HCT116 (cell line): ENCODE measurements around the gene TANC1. TPM values are rescaled to one million over a fixed set of nuclear protein-coding genes. Genes with fewer than 3 reads are reported as not detected.

Experiments
- ATAC-seq: fragments of 200-7000 bp; cut with Tn5 transposase; 2 replicates; pipeline ENCODE4 v1.9.1; 2020; ENCODE audit warnings: mild to moderate bottlenecking, moderate library complexity
- BruUV-seq: library from RNA; stranded (reverse); fragments of 400-500 nt; replicated peaks from 2 replicates; lab custom pipeline; 2021; lab: Mats Ljungman, UMichigan
- CTCF ChIA-PET: fragments of 300-600 bp; sonication (Branson Sonifier 250); formaldehyde crosslinking; loops from one replicate; lab custom pipeline; 2021; ENCODE audit warnings: antibody characterized with exemption; lab: Charles Lee
- POLR2A ChIA-PET: fragments of 300-600, 350-600 bp; sonication (Branson Sonifier 250); formaldehyde crosslinking; loops from one replicate; lab custom pipeline; 2021; ENCODE audit warnings: antibody characterized with exemption; lab: Charles Lee
- RAD21 ChIA-PET, 2 experiments: fragments of 300-600 bp; sonication (Branson Sonifier 250); formaldehyde crosslinking; loops; one replicate each; lab custom pipeline; 2023; ENCODE audit warnings: low total read pairs in 2 of 2; ENCODE audit not compliant: uncharacterized antibody in 2 of 2, unreplicated experiment in 2 of 2, low non-redundant PET in 1 of 2; lab: Charles Lee
- DNase-seq: peaks from one replicate; pipeline ENCODE4 v3.0.0-alpha.2; 2010; ENCODE audit warnings: low read depth, low spot score
- H2AFZ ChIP-seq: fragments of 200-600 bp; shearing (Covaris generic), sonication (generic); 2 replicates; pipeline ENCODE4 v1.6.1; 2017; ENCODE audit warnings: low read depth, mixed run types, mixed read lengths, antibody characterized with exemption, low read length; ENCODE audit not compliant: poor library complexity, severe bottlenecking
- H3K27ac ChIP-seq: 2 replicates; pipeline ENCODE4 v1.5.1; 2012; ENCODE audit warnings: low read depth, low read length
- H3K27me3 ChIP-seq: fragments of 200-600 bp; sonication (generic); 2 replicates; pipeline ENCODE4 v1.6.1; 2016; ENCODE audit warnings: mixed run types, low read length, mixed read lengths; ENCODE audit not compliant: insufficient read depth
- H3K36me3 ChIP-seq, 2 experiments: fragments of 200-500 bp in 1 of 2; fragments of 200-600 bp in 1 of 2; sonication (Bioruptor generic) in 1 of 2; sonication (generic) in 1 of 2; 2 replicates each; pipeline versions ENCODE4 v1.5.1 to v1.6.1; 2014 to 2016; ENCODE audit warnings: low read length in 2 of 2, inconsistent platforms in 1 of 2, mixed read lengths in 1 of 2, mixed run types in 1 of 2; ENCODE audit not compliant: insufficient read depth in 2 of 2, control insufficient read depth in 1 of 2
- H3K4me1 ChIP-seq, 2 experiments: fragments of 200-600 bp in 1 of 2; sonication (generic) in 1 of 2; 2 replicates each; pipeline versions ENCODE4 v1.5.1 to v1.6.1; 2012 to 2017; ENCODE audit warnings: low read length in 2 of 2, inconsistent platforms in 1 of 2, mild to moderate bottlenecking in 1 of 2, mixed read lengths in 1 of 2, mixed run types in 1 of 2, moderate library complexity in 1 of 2; ENCODE audit not compliant: insufficient read depth in 2 of 2, control insufficient read depth in 1 of 2
- H3K4me2 ChIP-seq: fragments of 200-600 bp; sonication (generic); 2 replicates; pipeline ENCODE4 v1.6.1; 2017; ENCODE audit warnings: mixed run types, low read length, mixed read lengths
- H3K4me3 ChIP-seq, 2 experiments: fragments of 200-600 bp in 1 of 2; sonication (generic) in 1 of 2; replicated peaks in 1 of 2; 2 replicates each; pipeline ENCODE4 v1.5.1; 2011 to 2016; ENCODE audit warnings: low read length in 2 of 2, control low read depth in 1 of 2, low read depth in 1 of 2, mild to moderate bottlenecking in 1 of 2, mixed read lengths in 1 of 2, mixed run types in 1 of 2
- H3K79me2 ChIP-seq: fragments of 200-600 bp; sonication (generic); 2 replicates; pipeline ENCODE4 v1.6.1; 2017; ENCODE audit warnings: mild to moderate bottlenecking, mixed run types, low read length, moderate library complexity, mixed read lengths; ENCODE audit not compliant: insufficient read depth
- H3K9ac ChIP-seq: fragments of 200-600 bp; sonication (generic); 2 replicates; pipeline ENCODE4 v1.6.1; 2016; ENCODE audit warnings: low read length, mixed read lengths
- H3K9me2 ChIP-seq: fragments of 200-600 bp; sonication (generic), shearing (Covaris generic); 2 replicates; pipeline ENCODE4 v1.6.1; 2017; ENCODE audit warnings: mixed run types, mild to moderate bottlenecking, moderate library complexity; ENCODE audit not compliant: insufficient read depth
- H3K9me3 ChIP-seq, 2 experiments: fragments of 200-500 bp in 1 of 2; fragments of 200-600 bp in 1 of 2; sonication (Bioruptor generic) in 1 of 2; sonication (generic) in 1 of 2; 2 replicates each; pipeline ENCODE4 v1.6.1; 2014 to 2017; ENCODE audit warnings: low read length in 2 of 2, mixed read lengths in 2 of 2, inconsistent platforms in 1 of 2, low read depth in 1 of 2, mild to moderate bottlenecking in 1 of 2, mixed run types in 1 of 2, moderate library complexity in 1 of 2; ENCODE audit not compliant: control insufficient read depth in 1 of 2, insufficient read depth in 1 of 2
- H4K20me1 ChIP-seq: fragments of 200-600 bp; sonication (generic), shearing (Covaris generic); 2 replicates; pipeline ENCODE4 v1.6.1; 2017; ENCODE audit warnings: mixed run types, mild to moderate bottlenecking, moderate library complexity; ENCODE audit not compliant: insufficient read depth
- CEBPB ChIP-seq: IDR thresholded peaks from 2 replicates; pipeline ENCODE4 v1.6.1; 2012; ENCODE audit warnings: low read depth
- ELF1 ChIP-seq: IDR thresholded peaks from 2 replicates; pipeline ENCODE4 v1.6.1; 2012; ENCODE audit warnings: low read depth, borderline replicate concordance
- EZH2phosphoT487 ChIP-seq: fragments of 200-600 bp; IDR thresholded peaks from 2 replicates; pipeline ENCODE4 v1.6.1; 2018; ENCODE audit warnings: antibody characterized with exemption, borderline replicate concordance
- FOSL1 ChIP-seq: IDR thresholded peaks from 2 replicates; pipeline ENCODE4 v1.6.1; 2012; ENCODE audit warnings: low read depth
- JUND ChIP-seq: IDR thresholded peaks from 2 replicates; pipeline ENCODE4 v1.6.1; 2012
- SRF ChIP-seq: IDR thresholded peaks from 2 replicates; pipeline ENCODE4 v1.6.1; 2012; ENCODE audit warnings: low read depth
- ZFX ChIP-seq: fragments of 450-650 bp; IDR thresholded peaks from 2 replicates; pipeline ENCODE4 v1.6.1; 2017
- ZNF274 ChIP-seq: fragments of 200-500 bp; sonication (Bioruptor generic); IDR thresholded peaks from 2 replicates; pipeline ENCODE4 v1.6.1; 2014; ENCODE audit warnings: mild to moderate bottlenecking, low read depth, low read length, inconsistent platforms
- intact Hi-C: fragments of 100-400 bp; cut with micrococcal nuclease; formaldehyde crosslinking; loops from 2 replicates; pipeline ENCODE4 v1.10.0; 2022
- total RNA-seq: library from RNA; stranded (reverse); gene quantifications from one replicate; pipeline ENCODE4 v1.2.1, GENCODE V29; 2021; ENCODE audit not compliant: unreplicated experiment
- TF ChIP-seq, protein P1 (sequence below): IDR thresholded peaks from 2 replicates; pipeline ENCODE4 v1.6.1; 2012
- TF ChIP-seq, protein P2 (sequence below): IDR thresholded peaks from 2 replicates; pipeline ENCODE4 v1.6.1; 2012
- TF ChIP-seq, protein P3 (sequence below): IDR thresholded peaks from 2 replicates; pipeline ENCODE4 v1.6.1; 2012; ENCODE audit warnings: low read depth
- TF ChIP-seq, protein P4 (sequence below): IDR thresholded peaks from 2 replicates; pipeline ENCODE4 v1.6.1; 2011; ENCODE audit warnings: mild to moderate bottlenecking, low read length, moderate library complexity; ENCODE audit not compliant: insufficient replicate concordance; ENCODE audit errors: extremely low read depth

The TANC1 gene
- total RNA-seq, 1 experiment from 2014 or later, result 15.1 TPM

DNA sequence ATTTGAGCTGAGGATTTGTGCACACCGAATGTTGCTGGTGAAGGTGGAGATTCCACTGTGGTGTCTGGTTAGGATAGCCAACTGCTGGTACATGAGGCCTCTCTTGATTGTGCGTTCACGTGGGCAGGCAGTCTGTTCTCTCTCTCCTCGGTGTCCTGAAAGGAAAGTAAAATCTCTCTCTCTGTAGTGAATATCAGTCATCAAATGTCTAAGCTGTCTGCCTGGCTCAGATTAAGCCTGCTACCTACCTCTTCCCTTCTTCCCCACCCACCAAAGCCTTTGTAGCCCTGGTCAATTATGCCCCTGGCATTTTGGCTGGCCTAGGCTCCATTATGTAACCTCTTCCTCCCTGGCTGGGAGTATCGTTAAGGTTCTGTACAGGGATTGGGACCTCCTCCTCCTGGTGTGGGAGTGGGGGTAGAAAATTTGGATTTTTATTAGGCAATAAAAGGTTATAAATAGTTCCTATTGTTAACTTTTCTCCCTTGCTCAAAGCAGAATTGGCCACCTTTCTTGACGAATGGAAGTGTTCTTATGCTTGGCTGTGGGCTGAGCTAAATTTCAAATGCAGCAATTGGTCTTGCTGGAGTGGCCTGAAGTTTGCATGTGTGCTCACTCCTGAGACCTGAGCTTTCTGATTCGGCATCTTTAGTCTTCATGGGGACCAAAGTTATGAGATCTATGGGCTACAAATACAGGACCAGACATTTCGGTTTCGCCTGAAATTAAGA is 169.2 kb downstream of the TANC1 start:
- POLR2A ChIA-PET, result no interaction called here
- no peaks in the 10 kb centered on the region for H3K9me2 ChIP-seq
- H4K20me1 ChIP-seq, result no peaks in the 10 kb centered on the region; the same call in 1 of the 2 replicates
- RAD21 ChIA-PET, result no interaction called here
- peaks cover 0 to 4% of the 10 kb centered on the region in 2 experiments; a peak in 3 of 4 replicates for H3K4me1 ChIP-seq
- H3K27me3 ChIP-seq, result no peaks in the 10 kb centered on the region
- intact Hi-C loops, result no loop called here
- H3K4me3 ChIP-seq, result no peak overlapping the region
- H3K79me2 ChIP-seq, result no peaks in the 10 kb centered on the region
- CTCF ChIA-PET, result interaction anchor here (0.8 kb wide), 1 partner anchor 19 kb away, joined by 3 read pairs; no protein-coding TSS in a partner anchor
- H3K4me2 ChIP-seq, result no peak overlapping the region
- H2AFZ ChIP-seq, result no peak overlapping the region
- ATAC-seq (no peak), DNase-seq (no peak)
- H3K9me3 ChIP-seq, result no peaks in the 10 kb centered on the region
- H3K36me3 ChIP-seq, result no peaks in the 10 kb centered on the region
- no peak overlapping the region for H3K27ac ChIP-seq
- TF ChIP-seq ZFX (no peak), CEBPB (no peak), ELF1 (no peak), FOSL1 (no peak), JUND (no peak), EZH2phosphoT487 (no peak), ZNF274 (no peak), SRF (no peak)
- TF ChIP-seq, protein P1, sequence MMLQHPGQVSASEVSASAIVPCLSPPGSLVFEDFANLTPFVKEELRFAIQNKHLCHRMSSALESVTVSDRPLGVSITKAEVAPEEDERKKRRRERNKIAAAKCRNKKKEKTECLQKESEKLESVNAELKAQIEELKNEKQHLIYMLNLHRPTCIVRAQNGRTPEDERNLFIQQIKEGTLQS, result no peak
- TF ChIP-seq, protein P2, sequence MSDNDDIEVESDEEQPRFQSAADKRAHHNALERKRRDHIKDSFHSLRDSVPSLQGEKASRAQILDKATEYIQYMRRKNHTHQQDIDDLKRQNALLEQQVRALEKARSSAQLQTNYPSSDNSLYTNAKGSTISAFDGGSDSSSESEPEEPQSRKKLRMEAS, result no peak
- TF ChIP-seq, protein P3, sequence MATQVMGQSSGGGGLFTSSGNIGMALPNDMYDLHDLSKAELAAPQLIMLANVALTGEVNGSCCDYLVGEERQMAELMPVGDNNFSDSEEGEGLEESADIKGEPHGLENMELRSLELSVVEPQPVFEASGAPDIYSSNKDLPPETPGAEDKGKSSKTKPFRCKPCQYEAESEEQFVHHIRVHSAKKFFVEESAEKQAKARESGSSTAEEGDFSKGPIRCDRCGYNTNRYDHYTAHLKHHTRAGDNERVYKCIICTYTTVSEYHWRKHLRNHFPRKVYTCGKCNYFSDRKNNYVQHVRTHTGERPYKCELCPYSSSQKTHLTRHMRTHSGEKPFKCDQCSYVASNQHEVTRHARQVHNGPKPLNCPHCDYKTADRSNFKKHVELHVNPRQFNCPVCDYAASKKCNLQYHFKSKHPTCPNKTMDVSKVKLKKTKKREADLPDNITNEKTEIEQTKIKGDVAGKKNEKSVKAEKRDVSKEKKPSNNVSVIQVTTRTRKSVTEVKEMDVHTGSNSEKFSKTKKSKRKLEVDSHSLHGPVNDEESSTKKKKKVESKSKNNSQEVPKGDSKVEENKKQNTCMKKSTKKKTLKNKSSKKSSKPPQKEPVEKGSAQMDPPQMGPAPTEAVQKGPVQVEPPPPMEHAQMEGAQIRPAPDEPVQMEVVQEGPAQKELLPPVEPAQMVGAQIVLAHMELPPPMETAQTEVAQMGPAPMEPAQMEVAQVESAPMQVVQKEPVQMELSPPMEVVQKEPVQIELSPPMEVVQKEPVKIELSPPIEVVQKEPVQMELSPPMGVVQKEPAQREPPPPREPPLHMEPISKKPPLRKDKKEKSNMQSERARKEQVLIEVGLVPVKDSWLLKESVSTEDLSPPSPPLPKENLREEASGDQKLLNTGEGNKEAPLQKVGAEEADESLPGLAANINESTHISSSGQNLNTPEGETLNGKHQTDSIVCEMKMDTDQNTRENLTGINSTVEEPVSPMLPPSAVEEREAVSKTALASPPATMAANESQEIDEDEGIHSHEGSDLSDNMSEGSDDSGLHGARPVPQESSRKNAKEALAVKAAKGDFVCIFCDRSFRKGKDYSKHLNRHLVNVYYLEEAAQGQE, result no peak
- TF ChIP-seq, protein P4, sequence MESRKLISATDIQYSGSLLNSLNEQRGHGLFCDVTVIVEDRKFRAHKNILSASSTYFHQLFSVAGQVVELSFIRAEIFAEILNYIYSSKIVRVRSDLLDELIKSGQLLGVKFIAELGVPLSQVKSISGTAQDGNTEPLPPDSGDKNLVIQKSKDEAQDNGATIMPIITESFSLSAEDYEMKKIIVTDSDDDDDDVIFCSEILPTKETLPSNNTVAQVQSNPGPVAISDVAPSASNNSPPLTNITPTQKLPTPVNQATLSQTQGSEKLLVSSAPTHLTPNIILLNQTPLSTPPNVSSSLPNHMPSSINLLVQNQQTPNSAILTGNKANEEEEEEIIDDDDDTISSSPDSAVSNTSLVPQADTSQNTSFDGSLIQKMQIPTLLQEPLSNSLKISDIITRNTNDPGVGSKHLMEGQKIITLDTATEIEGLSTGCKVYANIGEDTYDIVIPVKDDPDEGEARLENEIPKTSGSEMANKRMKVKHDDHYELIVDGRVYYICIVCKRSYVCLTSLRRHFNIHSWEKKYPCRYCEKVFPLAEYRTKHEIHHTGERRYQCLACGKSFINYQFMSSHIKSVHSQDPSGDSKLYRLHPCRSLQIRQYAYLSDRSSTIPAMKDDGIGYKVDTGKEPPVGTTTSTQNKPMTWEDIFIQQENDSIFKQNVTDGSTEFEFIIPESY, result no peak
- TF ChIP-seq, all 23 proteins: peak for 0
- no TSS peak for BruUV-seq
- H3K9ac ChIP-seq, result no peak overlapping the region
